Activated CD4-positive, CD25-positive, alpha-beta regulatory T cell (primary cell): Measurements from ENCODE around the gene EIF4ENIF1.
"Not testable (repeated sequence)": the region's sequence is repeated elsewhere in the genome, so short reads cannot be mapped to it uniquely, and the experiment has no call there.

ENCODE experiments used
- DNase-seq, 4 experiments: peaks; one replicate each; lab custom pipeline; 2025; lab: John Stamatoyannopoulos, UW

EIF4ENIF1 gene, protein sequence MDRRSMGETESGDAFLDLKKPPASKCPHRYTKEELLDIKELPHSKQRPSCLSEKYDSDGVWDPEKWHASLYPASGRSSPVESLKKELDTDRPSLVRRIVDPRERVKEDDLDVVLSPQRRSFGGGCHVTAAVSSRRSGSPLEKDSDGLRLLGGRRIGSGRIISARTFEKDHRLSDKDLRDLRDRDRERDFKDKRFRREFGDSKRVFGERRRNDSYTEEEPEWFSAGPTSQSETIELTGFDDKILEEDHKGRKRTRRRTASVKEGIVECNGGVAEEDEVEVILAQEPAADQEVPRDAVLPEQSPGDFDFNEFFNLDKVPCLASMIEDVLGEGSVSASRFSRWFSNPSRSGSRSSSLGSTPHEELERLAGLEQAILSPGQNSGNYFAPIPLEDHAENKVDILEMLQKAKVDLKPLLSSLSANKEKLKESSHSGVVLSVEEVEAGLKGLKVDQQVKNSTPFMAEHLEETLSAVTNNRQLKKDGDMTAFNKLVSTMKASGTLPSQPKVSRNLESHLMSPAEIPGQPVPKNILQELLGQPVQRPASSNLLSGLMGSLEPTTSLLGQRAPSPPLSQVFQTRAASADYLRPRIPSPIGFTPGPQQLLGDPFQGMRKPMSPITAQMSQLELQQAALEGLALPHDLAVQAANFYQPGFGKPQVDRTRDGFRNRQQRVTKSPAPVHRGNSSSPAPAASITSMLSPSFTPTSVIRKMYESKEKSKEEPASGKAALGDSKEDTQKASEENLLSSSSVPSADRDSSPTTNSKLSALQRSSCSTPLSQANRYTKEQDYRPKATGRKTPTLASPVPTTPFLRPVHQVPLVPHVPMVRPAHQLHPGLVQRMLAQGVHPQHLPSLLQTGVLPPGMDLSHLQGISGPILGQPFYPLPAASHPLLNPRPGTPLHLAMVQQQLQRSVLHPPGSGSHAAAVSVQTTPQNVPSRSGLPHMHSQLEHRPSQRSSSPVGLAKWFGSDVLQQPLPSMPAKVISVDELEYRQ

DNA sequence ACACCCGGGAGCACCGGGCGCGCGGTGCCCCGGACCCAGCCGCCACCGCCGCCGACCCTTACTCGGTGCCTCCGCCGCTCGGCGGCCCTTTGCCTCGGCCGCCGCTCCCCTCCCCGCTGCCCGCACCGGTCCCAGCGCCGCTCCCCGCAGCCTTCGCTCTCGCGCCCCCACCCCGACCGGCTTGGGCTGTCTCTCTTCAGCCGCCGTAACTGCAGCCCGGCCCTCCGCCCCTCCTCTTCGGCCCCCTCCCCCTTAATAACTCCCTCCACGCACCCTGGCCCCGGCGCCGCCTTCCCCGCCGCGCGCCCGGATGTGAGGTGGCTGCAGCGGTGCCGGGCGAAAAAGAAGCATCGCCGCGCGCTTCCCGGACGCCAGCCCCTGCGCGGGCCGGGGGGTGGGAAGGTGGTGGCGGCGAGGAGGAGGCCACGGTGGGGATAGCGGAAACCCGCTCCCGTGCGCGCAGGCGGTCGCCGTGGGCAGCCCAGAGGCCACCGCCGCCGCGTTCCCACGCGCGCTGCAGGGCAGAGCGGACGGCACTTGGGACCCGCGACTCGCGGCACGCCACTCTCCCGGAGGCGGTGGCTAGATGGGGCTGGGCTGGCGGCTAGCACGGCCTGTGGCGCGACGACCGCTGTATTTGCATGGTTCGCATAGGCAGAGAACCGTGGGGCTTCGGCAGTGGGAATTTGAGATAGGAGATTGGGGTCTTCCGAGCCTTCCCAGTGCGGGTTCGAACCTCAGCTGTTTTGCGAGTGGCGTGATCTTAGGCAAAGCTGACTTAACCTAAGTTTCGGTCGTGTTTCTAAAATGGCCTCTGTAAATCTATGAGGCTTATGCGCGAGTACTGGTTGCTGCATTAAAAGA is at the start of gene EIF4ENIF1:
Gene EIF4ENIF1 (minus strand): TSS at position 211 of the 864 bp plus-strand sequence. CDS start 1,124 bp downstream, outside the sequence.
- peak; percentile 59 to 75 (median 72) for DNase-seq

GRCh38 chr22:31538815-31539214 is 49.2 kb upstream of the EIF4ENIF1 start:
- DNase-seq, result no peak

DNA sequence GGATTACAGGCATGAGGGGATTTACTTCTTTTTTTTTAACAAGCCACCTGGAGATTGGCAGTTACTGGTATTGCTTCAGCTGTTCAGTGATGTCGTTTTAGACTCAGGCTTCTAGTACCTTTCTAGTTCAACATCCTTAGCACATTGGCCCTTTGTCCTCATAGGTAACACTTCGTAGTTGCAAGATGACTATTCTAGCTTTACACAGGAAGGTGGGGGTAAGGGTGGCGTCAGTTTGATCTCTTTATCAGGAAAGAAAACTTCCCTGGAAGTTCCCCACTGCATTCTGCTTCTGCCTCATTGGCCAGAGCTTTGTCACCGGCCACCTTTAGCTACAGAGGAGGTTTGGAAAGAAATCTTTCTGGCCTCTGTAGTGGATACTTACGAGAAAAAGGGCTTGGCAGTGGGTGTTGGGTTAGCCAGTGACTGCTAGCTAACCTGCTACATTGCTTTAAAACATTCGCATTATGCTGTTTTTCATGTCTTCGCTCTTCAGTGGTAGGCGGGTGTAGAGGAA is 47.4 kb upstream of the EIF4ENIF1 start:
- DNase-seq, result peak in 1 of 4 experiments; percentile 8

- DNase-seq, result no peak
Measured at GRCh38 chr22:31533374-31533773, 43.7 kb upstream of the EIF4ENIF1 start.

GRCh38 chr22:31532060-31532459 is 42.4 kb upstream of the EIF4ENIF1 start:
- no peak for DNase-seq

- no peak for DNase-seq
Measured at GRCh38 chr22:31530823-31531195, 41.2 kb upstream of the EIF4ENIF1 start.

DNA sequence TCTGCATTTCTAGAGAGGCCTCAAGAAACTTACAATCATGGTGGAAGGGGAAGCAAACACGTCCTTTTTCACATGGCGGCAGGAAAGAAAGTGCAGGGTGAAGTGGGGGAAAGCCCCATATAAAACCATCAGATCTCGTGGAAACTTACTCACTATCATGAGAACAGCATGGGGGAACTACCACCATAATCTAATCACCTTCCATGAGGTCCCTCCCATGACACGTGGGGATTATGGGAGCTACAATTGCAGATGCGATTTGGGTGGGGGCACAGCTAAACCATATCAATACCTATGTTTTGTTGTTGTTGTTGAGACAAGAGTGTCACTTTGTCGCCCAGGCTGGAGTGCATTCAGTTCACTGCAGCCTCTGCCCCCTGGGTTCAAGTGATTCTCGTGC is 36.6 kb upstream of the EIF4ENIF1 start:
- peak in 1 of 4 experiments; percentile 7 for DNase-seq

GRCh38 chr22:31524132-31524531 is 34.5 kb upstream of the EIF4ENIF1 start:
- not testable (repeated sequence) for DNase-seq

DNA sequence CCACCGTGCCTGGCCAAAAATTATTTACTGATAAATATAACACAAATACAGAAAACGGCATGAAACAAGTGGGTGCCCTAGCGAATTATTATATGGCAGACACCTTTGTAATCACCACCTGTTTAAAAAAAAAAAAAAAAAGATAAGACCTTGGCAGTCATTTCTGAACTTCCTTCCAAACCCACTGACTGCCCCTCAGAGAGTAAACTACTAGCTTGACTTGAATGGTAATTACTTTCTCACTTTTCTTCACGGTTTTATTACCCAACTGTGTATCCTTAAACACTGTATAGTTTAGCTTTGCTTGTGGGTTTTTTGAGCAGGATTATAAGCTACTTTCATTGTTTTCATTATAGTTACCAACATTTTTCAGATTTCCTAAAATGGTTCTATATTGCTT is 30.4 kb upstream of the EIF4ENIF1 start:
- DNase-seq, result no peak

DNA sequence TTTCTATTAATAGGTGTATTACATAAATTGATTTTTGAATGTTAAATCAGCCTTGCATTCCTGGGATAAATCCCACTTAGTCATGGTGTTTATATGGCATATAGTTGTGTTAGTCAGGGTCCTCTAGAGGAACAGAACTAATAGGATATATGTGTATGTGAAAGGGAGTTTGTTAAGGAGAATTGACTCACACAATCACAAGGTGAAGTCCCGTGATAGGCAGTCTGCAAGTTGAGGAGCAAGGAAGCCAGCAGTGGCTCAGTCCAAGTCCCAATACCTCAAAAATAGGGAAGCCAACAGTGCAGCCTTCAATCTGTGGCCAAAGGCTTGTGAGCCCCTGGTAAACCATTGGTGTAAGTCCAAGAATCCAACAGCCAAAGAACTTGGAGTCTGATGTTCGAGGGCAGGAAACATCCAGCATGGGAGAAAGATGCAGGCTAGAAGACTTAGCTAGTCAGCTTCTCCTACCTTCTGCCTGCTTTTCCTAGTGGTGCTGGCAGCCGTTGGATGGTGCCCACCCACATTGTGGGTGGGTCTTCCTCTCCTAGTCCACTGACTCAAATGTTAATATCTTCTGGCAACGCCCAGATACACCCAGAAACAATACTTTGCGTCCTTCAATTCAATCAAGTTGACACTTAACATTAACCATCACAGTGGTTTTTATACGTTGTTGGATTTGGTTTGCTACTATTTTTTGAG is 19.6 kb upstream of the EIF4ENIF1 start:
- DNase-seq, result no peak

GRCh38 chr22:31508536-31508935 is 18.9 kb upstream of the EIF4ENIF1 start:
- DNase-seq, result no peak

GRCh38 chr22:31507517-31507916 is 17.9 kb upstream of the EIF4ENIF1 start:
- DNase-seq, result not testable (repeated sequence)

- no peak for DNase-seq
Measured at GRCh38 chr22:31504282-31504681, 14.6 kb upstream of the EIF4ENIF1 start.

- DNase-seq, result no peak
Measured at GRCh38 chr22:31503211-31503964, 13.7 kb upstream of the EIF4ENIF1 start.

GRCh38 chr22:31501738-31502137 is 12.1 kb upstream of the EIF4ENIF1 start:
- no peak for DNase-seq

- peak in 1 of 4 experiments; percentile 25 for DNase-seq
Measured at GRCh38 chr22:31497148-31497938, 7.7 kb upstream of the EIF4ENIF1 start.

- DNase-seq, result peak in 2 of 4 experiments; percentile 14 to 25
Measured at GRCh38 chr22:31496735-31497146, 7.1 kb upstream of the EIF4ENIF1 start.

DNA sequence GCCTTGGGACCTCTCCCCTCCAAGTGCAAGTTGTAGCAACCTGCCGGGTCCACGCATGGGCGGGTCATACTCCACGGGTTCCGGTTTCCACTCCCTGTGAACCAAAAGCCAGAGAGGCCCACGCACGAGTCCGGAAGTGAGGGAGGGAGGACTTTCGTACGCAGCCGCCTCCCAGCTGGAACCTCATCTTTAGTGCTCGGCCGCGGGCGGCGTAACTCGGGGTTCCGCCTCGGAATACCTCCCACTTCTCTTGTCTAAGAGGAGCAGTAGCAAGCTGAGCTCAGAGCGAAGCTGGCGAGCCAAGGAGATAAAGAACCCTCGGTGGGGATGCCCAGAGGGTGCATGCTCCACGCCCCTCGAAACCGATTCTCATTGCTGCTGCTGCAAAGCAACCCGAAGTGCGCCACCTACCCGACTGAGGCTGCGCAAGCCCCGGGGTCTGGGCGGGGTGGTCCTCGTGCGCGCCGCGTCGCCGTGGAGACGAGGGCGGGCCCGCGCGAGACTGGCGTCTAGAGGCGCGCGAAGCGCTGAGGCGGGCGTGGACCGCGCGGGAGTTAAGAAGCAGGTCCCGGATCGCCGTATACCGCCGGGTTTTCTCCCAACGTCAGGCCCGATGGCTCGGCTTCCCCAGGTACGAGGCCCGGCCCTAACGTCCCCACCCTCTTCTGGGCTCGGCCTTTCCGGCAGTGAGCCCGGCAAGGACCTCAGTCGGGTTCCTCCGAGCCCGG is 6.5 kb upstream of the EIF4ENIF1 start, which contains the start of gene SFI1:
Gene SFI1 (plus strand): TSS at position 530 of the 728 bp plus-strand sequence. CDS start 11,749 bp downstream, outside the sequence.
- peak; percentile 82 to 94 (median 89) for DNase-seq
